ENCODE results near the gene EFNA5.
A peak's percentile ranks its signal among the peaks of the same experiment; 100 is the strongest.

EFNA5 gene

DNA sequence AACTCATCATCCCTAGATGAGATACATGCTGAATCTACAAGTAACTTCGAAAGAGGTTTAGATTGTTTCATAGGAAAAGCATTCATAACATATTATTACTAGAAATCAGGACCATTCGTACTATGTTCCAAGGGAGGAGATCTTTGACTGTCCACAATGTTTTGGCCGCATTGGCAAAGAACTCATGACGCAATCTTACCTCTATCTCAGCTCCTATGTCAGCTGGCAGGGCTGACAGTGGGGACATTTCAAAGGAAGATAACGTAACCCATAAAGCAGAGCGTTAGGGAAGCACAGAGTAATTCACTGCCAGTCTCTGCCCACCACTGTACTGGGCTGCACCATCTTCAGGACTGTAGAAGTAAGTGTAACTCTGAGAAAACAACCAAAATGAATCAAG, 69.7 kb downstream of the EFNA5 start:
- DNase-seq = no peak

DNA sequence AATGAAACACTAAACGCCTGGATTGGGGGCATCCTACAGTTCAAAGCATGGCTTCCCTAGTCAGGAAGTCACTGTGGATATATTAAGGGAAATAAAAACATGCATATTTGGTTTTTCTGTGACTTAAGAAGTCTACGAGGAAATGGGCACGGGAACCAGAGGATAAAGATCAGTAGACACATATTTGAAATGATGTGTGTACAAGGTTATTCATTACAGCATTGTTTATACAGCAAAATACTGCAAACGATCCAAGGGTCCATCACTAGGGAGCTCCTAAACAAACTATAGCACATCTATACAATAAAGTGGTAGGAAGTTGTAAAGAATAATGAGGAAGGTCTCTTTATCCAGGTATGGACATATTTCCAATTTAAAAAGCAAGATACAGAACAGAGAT, 71.8 kb downstream of the EFNA5 start:
- DNase-seq = no peak

DNA sequence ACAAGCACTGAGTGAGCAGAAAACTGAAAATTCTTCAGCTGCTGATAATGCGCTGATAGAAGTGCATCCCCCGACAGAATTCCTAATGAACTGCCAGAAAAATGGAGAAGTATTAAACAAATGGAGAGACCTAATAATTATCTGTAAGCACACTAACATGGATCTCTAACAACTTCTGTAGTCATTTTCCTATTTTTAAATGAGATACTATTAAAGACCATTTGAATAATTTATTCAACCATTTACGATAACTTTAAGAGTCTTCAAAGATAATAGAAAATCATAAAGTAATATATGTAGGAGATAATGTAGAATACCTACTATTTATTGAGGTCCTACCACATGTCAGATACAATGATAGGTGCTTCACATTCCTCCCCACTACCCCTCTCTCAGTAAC, 72.9 kb downstream of the EFNA5 start:
- no peak for DNase-seq

DNA sequence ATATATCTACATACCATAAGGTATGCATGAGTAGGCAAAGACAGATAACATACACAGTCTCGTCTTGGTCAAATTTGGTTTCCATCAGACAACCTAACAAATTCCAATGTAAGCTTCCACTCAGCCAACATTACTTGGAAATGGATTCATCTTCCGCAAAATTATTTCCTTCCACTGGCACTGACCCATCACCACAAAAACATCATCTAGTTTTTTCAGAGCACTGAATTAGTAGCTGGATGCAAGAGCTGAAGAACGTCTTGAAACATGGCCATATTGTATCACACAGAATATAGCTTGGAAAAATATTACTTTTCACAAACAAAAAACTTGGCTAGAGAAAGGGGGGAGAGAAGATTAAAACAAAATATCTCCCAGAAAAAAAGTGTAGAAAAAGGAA, 73.5 kb downstream of the EFNA5 start:
- no peak for DNase-seq

DNA sequence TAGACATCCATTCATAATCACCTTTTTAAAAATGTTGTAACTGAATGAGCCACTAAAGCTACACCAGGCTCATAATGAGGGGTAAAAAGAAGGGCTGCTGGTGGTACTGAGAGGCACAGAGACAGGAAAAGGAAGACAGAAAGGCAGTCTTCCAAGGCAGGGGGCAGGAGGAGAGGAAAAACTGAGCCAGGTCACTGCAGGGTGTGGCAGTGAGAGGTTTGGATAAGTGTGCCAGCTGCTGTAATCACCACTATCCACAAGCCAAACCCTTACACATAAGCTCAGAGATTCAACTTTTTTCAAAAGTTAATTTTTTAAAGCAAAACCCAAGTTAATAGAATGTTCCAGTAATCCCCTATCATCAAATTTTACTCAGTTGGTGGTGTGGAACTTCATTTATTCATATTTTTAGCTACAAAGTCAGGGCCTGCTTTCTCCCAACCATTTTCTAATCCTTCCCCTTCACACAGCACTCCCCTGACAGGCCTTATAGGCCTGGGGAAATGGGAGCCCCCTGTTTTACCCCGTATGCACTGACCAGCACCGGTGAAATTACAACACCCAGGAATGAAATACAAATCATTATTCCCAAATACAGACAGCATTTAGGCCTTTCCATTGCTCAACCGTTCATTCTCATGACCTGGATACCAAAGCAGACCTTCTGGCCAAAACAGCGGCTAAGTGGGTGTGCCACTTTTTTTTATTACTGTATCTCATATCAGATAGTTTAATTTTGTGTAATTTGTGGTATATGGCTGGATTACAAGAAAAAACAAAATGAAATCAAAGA, 76.3 kb downstream of the EFNA5 start:
- no peak for DNase-seq

DNA sequence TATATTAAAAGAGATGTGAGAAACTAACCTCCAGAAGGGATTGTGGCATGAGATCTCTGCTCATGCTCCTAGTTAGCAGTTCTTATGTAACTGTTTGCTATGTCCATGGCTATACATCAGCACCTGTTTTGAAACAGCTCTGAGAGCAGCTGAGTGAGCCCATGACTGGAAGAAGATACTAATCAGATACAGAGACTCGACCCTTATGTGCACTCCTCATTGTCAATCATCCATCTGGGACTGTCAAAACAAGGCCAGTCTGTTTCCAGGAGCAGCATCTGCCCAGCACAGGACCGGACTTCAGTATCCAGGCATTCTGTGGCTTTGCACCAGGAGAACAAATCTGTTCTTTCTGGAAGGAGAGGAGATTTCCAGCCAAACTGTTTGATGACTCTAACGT, 77.7 kb downstream of the EFNA5 start:
- DNase-seq = no peak

DNA sequence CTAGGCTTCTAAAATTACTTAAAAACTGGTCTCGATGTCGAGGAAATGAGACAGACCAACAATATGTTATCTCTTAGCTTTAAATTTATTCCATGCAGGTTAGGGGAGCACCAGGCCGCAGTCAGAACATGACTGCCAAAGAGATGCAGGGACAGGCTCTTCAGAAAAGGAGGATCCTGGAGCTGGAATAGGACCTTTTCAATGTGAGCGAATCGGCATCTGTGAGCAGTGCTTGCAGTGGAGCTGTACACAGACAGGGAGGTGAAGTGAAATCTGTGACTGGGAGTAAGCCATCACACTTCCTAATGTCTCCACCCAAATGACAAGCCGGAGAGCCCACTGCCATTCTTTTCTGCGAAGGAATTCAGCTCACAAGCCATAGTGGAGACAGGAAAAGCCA, 78.2 kb downstream of the EFNA5 start:
- DNase-seq = no peak

DNA sequence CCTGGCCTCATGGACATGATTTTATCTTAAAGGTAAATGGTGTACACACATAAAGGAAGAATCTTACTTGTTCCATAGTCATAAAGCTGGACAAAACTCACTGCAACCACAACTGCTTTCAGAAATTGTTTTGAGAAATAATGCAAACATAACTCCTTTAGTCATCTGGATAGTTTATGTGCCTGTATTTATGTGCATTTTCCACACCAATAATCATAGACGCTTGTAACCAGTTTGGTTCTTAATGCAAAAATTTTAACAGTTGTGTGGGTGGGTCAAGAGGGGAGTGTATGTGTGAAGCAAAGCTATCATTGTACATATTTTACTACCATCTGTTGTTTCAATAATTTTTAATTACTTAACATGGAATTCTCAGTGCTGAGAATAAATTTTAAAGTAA, 80.1 kb downstream of the EFNA5 start:
- DNase-seq = no peak

DNA sequence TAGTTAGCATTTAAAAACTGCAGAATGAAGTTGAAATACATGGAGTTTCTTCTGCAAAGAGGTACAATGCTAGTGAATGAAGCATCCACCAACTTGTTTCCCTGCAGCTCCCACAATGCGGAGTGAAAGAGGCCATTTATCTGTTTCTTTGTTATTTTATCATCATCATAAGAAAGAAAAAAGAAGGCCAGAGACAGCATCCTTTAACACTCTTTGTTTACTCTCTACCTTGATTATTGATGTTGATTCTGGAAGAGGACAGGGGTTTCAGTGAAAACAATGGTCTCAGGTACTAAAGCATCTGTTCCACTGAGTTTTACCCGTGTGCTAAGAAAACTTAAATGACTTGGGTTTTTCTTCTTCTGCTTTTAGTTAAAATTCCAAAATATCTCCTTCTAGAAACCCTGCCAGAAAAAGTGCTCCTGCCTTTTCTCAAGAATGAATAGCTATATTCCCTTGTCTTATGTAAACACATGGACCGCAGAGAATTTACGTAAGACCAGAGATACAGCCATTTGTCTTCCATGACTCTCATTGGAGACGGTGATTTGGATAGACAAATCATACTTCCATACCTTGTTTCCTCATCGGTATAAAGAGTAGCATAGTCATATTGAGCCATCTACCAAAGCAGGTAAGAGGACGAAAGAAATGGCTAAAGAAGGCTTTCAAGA, 81.1 kb downstream of the EFNA5 start:
- DNase-seq = no peak

DNA sequence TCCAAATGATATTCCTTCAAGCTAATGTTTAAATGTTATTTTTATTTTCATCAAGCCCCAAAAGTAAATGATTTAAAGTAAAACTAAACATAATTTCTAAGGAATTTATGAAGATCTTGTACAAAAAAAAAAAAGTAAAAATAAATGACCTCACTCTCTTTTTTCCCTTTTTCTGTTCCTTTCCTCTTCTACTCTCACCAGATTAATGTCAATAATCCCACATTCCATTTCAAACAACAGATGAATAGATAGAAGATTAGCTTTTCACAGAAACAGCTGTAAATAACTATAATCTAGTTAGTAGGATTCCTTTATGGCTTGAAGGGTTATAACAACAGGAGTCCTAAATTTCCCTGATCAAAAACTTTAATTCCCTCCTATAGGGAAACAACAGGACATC, 88.1 kb downstream of the EFNA5 start:
- no peak for DNase-seq

DNA sequence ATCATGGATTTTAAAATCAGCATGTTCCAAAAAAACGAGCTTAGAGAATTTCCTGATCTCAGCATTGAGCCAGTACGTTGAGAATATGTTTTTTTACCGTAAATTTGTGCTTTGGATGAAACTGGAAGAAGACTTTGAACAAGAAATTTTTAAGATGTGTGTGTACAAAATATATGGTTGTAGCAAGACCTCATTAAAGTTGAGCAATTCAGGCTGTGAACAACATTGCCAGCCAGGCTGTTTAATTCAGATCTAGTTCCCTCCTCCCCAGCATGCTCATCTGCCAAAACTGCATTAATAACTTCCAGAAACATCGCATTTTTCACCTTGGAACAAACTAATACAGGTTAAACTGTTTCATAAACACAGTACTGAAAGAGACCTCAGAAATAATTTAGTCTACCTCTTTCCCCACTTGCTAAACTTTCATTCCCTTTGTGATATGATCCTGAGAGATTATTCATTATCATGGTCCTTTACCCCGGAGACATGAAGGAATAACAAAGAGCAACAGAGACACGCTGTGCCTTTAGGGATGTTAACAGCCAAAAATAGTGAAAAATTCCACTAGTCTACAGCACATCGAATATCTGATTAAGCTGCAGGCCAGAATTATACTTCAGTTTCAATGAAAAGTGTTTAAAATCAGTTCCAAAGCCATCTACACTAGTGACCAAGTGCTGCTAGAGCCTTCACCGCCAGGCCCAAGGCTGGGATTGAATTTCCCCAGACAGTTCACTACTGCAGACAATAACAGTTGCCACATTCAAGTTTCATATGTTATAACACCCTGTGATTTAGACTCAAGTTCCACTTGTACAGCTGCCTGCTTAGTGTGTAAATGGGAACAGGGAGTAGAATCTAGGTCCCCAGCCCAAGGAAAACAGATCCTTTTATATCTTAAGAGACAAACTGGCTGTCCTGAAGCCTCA, 89.6 kb downstream of the EFNA5 start:
- DNase-seq = no peak

DNA sequence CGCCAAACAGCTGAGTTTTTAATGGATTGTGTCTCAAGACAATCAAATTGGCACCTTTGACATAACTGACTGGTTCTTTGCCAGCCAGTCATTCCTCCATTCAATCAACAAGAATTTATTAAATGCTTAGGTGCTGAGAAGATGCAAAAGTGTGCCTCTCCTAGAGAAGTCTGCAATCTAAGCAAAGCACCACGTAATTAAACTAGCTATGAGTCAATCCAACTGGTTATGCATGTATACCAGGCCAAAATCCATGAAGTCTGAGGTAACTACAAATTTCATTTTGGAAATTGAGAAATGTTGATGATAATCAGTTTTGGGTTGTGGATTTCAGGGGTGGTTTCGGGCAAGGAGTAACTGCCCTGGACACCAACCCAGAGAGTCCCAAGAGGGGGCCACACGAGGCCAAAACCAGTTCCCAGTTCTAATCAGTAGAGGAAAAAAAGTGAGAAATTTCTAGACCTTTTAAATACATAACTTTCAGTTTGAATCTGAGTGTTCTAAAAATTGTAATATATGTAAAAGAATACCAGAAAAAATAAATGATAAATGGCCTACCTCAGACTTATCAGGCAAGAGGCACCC, 92.6 kb downstream of the EFNA5 start:
- no peak for DNase-seq

DNA sequence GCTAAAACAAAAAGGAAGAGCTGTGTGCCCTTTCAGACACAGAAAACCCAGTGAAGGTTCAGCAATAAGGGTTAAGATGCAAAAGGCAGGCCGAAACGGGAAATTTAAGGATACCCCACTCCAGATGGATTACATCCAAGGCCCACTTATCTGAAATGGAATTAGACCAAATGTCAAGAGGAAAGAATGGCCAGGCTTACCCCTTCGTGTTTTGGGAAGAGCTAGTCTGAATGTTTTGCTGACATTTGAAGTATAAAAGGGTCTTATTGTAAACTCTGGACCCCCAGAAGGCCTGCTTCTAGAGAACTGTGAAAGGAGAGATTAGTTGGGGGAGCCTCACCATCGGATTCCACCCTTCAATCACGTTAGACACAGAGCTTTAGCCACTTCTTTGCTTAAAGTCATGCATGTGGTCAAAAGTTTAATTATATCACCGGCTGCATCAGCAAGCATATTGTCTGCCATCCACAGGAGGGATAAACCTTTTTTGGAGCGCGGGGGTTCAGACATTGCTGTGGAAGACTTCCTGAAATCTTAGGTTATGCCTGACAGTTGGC, 93.3 kb downstream of the EFNA5 start:
- DNase-seq = no peak

DNA sequence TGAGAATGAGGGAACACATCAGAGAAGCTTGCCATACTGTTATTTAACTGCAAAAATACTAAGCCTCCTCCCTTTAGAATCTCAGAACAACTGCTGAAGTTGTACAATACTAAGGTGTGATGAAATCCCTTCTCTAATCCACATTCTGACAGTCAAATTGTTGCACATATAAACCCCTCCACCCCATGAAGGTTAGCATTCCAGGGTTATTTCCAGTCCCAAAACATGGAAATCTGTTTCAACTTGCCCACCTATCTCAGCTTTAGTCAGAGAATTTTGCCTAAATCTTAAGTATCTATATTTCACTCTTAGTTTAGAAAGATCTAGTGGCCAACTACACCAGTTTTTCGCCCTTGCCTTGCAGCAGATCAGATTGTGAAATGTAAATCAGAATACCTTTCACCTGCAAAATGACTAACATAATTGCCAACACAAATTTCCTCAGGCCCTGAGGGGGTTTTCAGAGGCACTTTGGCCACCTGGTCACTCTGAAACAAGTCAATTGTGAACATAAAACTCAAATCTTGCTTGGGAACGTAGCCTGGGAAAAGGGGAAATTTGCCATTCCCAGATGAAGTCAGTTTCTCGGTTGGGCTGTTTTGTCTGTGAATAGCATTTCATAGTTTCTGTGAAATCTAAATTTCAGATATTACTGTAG, 93.9 kb downstream of the EFNA5 start:
- DNase-seq = no peak

DNA sequence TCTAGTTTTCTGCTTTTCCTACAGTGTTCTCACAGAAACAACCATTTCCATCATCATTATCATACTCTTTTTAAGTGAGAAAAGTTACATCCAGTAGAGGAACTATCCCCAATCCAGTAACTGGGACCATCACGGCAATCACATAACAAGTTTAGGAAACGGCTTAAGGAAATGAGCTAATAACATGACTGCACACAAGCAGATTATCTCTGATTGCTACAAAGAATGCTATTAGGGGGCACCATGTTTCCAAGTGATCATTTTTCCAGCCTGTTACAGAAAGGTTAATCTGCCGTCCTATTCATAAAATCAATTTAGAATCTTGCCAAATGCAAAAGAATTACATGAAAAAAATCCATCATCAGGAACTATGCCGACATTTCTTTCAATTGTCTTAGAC, 94.6 kb downstream of the EFNA5 start:
- DNase-seq = no peak

DNA sequence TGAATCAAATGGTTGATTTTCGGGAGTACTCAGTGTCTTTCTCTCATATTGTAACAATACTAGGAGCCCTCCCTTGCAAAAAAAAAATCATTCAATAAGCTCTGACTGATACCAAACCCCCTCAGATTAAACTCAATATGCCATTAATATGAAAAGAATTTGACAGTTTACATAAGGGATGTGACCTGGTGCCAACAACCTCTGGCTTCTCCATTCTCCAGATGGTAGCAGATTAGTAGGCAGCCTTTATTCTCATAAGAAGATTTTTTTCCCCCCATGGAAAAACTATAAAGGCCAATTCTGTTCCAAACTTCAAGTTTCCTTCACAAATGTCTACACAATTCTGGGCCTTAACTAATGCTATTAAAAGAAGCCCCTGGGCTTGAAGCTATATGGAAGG, 96.5 kb downstream of the EFNA5 start:
- no peak for DNase-seq

DNA sequence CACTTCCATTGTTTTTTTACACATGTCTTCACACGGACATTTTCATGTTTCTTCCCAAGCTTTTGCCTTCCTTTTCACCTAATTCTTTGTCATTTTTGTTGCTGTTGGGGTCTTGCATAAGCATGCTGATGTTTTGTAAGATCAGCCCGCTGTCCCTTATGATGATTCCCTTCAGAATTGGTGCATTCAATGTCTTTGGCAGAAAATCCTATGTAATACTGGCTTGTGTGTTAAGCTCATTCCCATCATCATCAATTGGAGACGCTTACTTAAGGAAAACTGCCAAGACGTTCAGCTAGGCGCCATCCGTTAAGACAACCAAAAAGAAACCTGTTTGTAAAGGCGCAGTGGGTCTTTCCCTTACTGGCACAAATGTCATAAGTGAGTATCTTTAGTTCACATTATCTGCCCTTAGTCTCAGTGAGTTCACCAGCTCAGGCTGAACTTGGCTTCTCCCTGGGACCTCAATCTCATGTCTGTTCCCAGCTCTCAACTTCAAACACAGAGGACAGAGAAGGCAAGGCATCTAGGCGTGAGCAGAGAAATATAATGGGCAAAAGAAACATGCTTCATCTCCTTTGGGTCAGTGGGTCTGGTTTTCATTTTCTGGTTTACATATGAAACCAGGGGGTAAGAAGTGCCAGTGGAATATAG, 97.9 kb downstream of the EFNA5 start:
- no peak for DNase-seq

DNA sequence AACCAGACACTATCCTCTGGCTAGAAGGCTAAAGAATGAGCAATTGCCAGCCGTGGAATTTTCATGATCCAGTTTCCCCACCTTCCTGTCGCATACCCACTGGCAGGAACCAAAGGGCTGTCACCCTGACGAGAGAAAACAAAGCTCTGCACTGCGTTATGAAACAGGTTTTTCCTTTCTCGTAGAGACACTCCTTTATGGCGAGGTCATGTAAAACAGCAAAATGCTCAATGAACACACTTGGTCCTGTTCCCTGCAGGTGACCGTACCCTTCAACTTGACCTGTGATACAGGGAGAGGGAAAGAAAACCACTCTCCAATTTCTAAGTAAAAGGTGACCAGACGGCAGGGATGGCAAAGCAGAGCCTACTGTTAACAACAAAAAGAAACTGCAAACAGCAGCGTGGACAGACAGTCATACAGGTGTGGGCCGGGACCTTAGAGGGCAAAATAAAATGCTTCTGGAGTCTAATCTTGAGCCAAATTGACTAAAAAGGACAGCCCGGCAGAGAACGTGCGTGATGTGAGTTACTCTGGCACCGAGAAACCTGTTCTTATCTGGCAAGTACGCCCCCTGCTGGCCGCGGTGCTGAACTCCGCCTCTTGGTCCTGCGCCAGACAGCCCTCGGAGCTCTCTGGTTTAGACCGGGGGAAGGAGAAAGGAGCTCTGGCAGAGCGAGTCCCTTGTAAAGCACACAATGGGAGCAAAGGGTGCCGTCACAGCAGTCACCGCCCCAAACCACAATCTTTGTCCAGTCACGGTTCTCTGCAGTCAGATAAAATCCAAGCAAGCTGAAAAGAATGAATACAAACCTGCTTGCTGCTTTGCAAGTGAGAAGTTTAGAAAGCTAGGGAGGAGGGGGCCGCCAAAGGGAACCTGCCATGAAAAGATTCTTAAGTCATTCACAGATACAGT, 98.9 kb downstream of the EFNA5 start:
- peak; percentile 82 for DNase-seq

DNA sequence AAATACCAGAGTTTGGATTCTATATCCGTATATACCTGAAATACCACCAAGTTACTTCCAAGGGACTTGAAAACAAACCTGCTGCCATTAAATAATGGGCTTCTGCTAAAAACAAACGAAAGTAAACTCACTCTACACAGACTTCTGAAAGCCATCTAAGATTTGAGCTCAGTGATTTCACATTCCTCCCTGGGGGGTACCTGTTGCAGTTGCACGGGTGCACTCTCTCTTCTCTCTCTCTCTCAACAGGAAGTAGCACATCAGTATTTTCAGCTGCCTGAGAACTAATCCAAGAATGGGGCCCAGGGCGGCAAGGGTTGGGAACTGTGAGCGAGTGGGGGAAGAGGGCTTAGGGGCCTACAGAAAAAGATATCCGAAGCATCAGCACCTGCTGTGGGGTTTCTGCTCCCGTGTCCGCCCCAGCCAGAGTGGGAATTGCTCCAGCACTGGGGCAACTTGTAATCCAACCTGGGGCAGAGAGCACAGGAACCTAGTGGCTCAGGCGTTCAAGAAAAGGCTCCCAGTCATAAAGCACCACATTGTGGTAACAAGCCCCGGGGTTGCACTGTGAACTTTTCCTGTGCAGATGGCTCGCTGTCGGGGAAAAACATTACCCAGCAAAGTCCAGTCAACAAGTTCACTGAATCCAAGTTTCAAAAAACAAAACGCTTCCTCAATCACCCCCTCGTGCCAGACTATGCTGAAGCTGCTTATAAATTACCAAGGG, 99.8 kb downstream of the EFNA5 start:
- no peak for DNase-seq

DNA sequence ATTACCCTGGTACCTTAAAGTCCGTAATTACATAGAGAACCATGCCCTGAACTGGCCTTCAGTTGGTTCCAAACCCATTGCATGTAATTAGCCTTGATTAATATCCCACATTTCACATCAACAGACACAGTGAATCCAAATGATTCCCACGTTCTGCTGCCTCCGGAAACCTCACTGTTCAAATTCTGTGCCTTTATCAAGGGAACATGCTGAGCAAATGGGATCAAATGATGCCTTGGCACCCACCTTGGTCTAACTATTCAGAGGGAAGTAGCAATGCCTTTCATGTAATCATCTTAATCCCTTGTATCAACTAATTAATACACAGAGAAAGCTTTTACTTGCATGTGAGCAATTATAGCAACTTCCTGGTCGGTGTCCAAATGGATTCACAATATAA, 100.6 kb downstream of the EFNA5 start:
- no peak for DNase-seq
